Endodermal cell (in vitro differentiated cells): ENCODE data around the gene PPP1R26. TPM values are rescaled to one million over a fixed set of nuclear protein-coding genes. Genes with fewer than 3 reads are reported as not detected.
"Not testable (repeated sequence)": the region's sequence is repeated elsewhere in the genome, so short reads cannot be mapped to it uniquely, and the experiment has no call there.

Experiments used
- DNase-seq: peaks from one replicate; pipeline ENCODE4 v3.0.0-alpha.2; 2017
- H3K27ac ChIP-seq: 2 replicates; pipeline ENCODE4 v1.5.1; 2013; ENCODE audit warnings: mild to moderate bottlenecking, low read depth, low read length, moderate library complexity
- H3K27me3 ChIP-seq: 2 replicates; pipeline ENCODE4 v1.6.1; 2013; ENCODE audit warnings: mild to moderate bottlenecking, low read length, moderate library complexity; ENCODE audit not compliant: insufficient read depth, control insufficient read depth, poor library complexity, severe bottlenecking
- H3K36me3 ChIP-seq: 2 replicates; pipeline ENCODE4 v1.7.0; 2013; ENCODE audit warnings: mild to moderate bottlenecking, low read length, moderate library complexity; ENCODE audit not compliant: control insufficient read depth, insufficient read depth
- H3K4me1 ChIP-seq: one replicate; pipeline ENCODE4 v1.7.0; 2013; ENCODE audit warnings: low read length; ENCODE audit not compliant: control insufficient read depth, insufficient read depth
- H3K4me3 ChIP-seq: 2 replicates; pipeline ENCODE4 v1.5.1; 2013; ENCODE audit warnings: mild to moderate bottlenecking, low read length, moderate library complexity
- H3K9ac ChIP-seq: 2 replicates; pipeline ENCODE4 v1.6.1; 2013; ENCODE audit warnings: mild to moderate bottlenecking, low read length, moderate library complexity; ENCODE audit not compliant: poor library complexity, severe bottlenecking; ENCODE audit errors: extremely low read depth
- H3K9me3 ChIP-seq: 2 replicates; pipeline ENCODE4 v1.6.1; 2013; ENCODE audit warnings: mild to moderate bottlenecking, low read length, moderate library complexity; ENCODE audit not compliant: control insufficient read depth
- H3K27ac Mint-ChIP-seq: 2 replicates; pipeline ENCODE4 v1.8.0; 2020; ENCODE audit warnings: mixed read lengths
- H3K27me3 Mint-ChIP-seq: 2 replicates; pipeline ENCODE4 v1.8.0; 2021; ENCODE audit warnings: mild to moderate bottlenecking, mixed read lengths; ENCODE audit not compliant: insufficient read depth
- H3K36me3 Mint-ChIP-seq: 2 replicates; pipeline ENCODE4 v1.8.0; 2020; ENCODE audit warnings: low read depth, mixed read lengths
- H3K4me1 Mint-ChIP-seq: 2 replicates; pipeline ENCODE4 v1.8.0; 2020; ENCODE audit warnings: mixed read lengths
- H3K4me3 Mint-ChIP-seq: 2 replicates; pipeline ENCODE4 v1.8.0; 2020; ENCODE audit warnings: mild to moderate bottlenecking, moderate library complexity, mixed read lengths
- H3K9me3 Mint-ChIP-seq: 2 replicates; pipeline ENCODE4 v1.8.0; 2020; ENCODE audit warnings: mild to moderate bottlenecking, mixed read lengths
- WGBS, 2 experiments: methylation state at CpG; one replicate each; pipeline versions ENCODE4 v1.1.5 to v1.1.7; 2013; ENCODE audit warnings: missing lambda C conversion rate in 2 of 2, mixed read lengths in 1 of 2; ENCODE audit not compliant: insufficient coverage in 1 of 2, insufficient read length in 1 of 2; 5-methylcytosine and 5-hydroxymethylcytosine counted together
- total RNA-seq, 2 donors: library from RNA; stranded (reverse); fragmentation: NEBNext Ultra II Directional in 1 of 2; extraction: Animal tissue kit (Norgen Biotek cat#: 25700) in 1 of 2; gene quantifications; 2 replicates in 1 of 2; 3 replicates in 1 of 2; pipeline ENCODE4 v1.2.1, GENCODE V29; 2021
- TF ChIP-seq, protein P1 (sequence below): fragments of 200-600 bp; sonication (generic); conservative IDR thresholded peaks from 2 replicates; pipeline ENCODE4 v1.5.0; 2021; ENCODE audit warnings: antibody characterized with exemption, mild to moderate bottlenecking

Gene PPP1R26
- total RNA-seq, 2 donors from 2014 or later: 43.2 to 54.5 TPM

DNA sequence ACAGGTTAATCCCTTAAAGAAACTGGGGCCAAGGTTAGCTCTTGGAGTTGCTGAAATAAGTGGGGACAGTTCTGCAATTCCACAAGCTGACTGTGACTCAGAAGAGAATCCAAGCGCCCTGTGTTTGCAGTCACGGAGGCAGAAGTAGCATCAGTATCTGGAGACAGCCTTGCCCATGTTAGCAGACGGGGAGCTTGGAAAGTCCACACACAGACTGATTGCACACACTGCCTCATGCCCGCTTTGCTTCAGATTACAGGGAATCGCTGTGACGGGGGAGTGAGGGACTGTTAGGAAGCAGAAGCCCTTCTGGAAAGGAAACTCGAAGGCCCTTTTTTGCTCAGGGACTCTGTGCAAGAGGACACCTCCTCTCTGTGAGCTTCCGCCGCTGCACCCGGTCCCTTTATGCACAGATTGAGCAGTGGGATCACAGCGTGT, 30.9 kb upstream of the PPP1R26 start:
- Histone ChIP-seq H3K4me3 (no peak overlapping the region), H3K4me1 (no peaks in the 10 kb centered on the region), H3K36me3 (no peaks in the 10 kb centered on the region), H3K27me3 (no peaks in the 10 kb centered on the region), H3K27ac (no peak overlapping the region), H3K9ac (no peak overlapping the region), H3K9me3 (no peaks in the 10 kb centered on the region)
- Mint-ChIP-seq H3K27ac (no peak overlapping the region), H3K4me1 (no peaks in the 10 kb centered on the region), H3K4me3 (no peak overlapping the region), H3K27me3 (no peaks in the 10 kb centered on the region), H3K9me3 (no peaks in the 10 kb centered on the region), H3K36me3 (no peaks in the 10 kb centered on the region)
- WGBS, 2 experiments: 88 to 92% methylated on average over 10 to 11 of the region's 11 CpGs
- TF ChIP-seq, protein P1, sequence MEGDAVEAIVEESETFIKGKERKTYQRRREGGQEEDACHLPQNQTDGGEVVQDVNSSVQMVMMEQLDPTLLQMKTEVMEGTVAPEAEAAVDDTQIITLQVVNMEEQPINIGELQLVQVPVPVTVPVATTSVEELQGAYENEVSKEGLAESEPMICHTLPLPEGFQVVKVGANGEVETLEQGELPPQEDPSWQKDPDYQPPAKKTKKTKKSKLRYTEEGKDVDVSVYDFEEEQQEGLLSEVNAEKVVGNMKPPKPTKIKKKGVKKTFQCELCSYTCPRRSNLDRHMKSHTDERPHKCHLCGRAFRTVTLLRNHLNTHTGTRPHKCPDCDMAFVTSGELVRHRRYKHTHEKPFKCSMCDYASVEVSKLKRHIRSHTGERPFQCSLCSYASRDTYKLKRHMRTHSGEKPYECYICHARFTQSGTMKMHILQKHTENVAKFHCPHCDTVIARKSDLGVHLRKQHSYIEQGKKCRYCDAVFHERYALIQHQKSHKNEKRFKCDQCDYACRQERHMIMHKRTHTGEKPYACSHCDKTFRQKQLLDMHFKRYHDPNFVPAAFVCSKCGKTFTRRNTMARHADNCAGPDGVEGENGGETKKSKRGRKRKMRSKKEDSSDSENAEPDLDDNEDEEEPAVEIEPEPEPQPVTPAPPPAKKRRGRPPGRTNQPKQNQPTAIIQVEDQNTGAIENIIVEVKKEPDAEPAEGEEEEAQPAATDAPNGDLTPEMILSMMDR: no peak
- DNase-seq: peak; percentile 44

DNA sequence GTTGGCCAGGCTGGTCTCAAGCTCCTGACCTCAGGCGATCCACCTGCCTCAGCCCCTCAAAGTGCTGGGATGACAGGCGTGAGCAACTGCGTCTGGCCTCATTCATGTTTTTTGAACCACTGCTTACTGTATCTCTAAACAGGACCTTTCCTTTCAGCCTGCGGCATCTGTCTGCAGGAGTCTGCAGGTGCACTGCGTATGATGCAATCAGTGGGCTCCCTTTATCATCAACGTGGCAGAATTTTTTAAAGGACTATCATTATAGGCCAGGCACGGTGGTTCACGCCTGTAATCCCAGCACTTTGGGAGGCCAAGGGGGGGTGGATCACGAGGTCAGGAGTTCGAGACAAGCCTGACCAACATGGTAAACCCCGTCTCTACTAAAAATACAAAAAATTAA, 30.1 kb upstream of the PPP1R26 start:
- not testable (repeated sequence) for H3K4me1 ChIP-seq, H3K27ac Mint-ChIP-seq, H3K4me3 ChIP-seq, H3K4me3 Mint-ChIP-seq, H3K9me3 Mint-ChIP-seq, H3K9me3 ChIP-seq, H3K36me3 ChIP-seq, H3K27ac ChIP-seq, H3K36me3 Mint-ChIP-seq, H3K4me1 Mint-ChIP-seq, H3K27me3 Mint-ChIP-seq, H3K27me3 ChIP-seq, H3K9ac ChIP-seq, DNase-seq
- 92% methylated on average over 8 to 11 of the region's 11 CpGs for WGBS, 2 experiments

DNA sequence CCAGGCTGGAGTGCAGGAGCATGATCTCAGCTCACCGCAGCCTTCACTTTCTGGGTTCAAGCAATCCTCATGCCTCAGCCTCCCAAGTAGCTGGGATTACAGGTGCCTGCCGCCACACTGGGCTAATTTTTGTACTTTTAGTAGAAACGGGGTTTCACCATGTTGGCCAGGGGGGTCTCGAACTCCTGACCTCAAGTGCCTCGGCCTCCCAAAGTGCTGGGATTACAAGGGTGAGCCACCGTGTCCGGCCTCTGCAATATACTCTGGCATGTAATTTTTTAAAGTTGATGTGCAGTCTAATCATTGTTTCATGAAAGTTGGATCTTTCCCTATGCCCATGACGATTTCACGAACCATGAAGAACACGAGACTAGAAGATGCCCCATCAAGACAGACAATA, 28.6 kb upstream of the PPP1R26 start:
- WGBS, 2 experiments: 95 to 97% methylated on average over 8 to 10 of the region's 10 CpGs
- no peak for DNase-seq
- H3K9me3 Mint-ChIP-seq: peaks cover 4% of the 10 kb centered on the region
- Histone ChIP-seq H3K27me3 (no peaks in the 10 kb centered on the region), H3K9me3 (no peaks in the 10 kb centered on the region), H3K4me3 (no peak overlapping the region), H3K4me1 (no peaks in the 10 kb centered on the region), H3K27ac (no peak overlapping the region), H3K9ac (no peak overlapping the region), H3K36me3 (no peaks in the 10 kb centered on the region)
- TF ChIP-seq, protein P1: no peak
- H3K4me1 Mint-ChIP-seq: no peaks in the 10 kb centered on the region
- H3K27me3 Mint-ChIP-seq: peaks cover 4% of the 10 kb centered on the region
- no peaks in the 10 kb centered on the region for H3K36me3 Mint-ChIP-seq
- H3K4me3 Mint-ChIP-seq: no peak overlapping the region
- no peak overlapping the region for H3K27ac Mint-ChIP-seq

DNA sequence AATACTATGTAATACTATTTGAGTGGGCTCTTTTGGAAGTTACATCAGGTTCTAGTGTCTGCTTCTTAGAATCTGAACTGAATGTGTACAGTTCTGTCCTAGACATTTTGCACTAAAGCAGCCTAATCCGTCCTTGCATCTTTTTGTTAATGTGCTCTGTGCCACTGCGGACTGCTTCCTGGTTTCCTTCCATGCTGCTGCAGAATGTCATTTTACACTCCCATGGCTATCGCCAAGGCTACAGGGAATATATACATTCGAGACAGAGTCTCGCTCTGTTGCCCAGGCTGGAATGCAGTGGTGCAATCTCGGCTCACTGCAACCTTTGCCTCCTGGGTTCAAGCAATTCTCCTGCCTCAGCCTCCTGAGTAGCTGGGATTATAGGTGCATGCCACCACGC, 27.7 kb upstream of the PPP1R26 start:
- H3K9ac ChIP-seq, H3K27me3 ChIP-seq, H3K9me3 ChIP-seq, H3K4me1 ChIP-seq, H3K27me3 Mint-ChIP-seq, H3K4me3 Mint-ChIP-seq, H3K4me1 Mint-ChIP-seq, H3K36me3 Mint-ChIP-seq, H3K9me3 Mint-ChIP-seq, DNase-seq, H3K36me3 ChIP-seq, H3K27ac ChIP-seq, H3K4me3 ChIP-seq, H3K27ac Mint-ChIP-seq: not testable (repeated sequence)
- WGBS, 2 experiments: 84 to 96% methylated on average over 3 to 6 of the region's 7 CpGs
